ENCODE measurements around the gene PANK1.

PANK1 gene

DNA sequence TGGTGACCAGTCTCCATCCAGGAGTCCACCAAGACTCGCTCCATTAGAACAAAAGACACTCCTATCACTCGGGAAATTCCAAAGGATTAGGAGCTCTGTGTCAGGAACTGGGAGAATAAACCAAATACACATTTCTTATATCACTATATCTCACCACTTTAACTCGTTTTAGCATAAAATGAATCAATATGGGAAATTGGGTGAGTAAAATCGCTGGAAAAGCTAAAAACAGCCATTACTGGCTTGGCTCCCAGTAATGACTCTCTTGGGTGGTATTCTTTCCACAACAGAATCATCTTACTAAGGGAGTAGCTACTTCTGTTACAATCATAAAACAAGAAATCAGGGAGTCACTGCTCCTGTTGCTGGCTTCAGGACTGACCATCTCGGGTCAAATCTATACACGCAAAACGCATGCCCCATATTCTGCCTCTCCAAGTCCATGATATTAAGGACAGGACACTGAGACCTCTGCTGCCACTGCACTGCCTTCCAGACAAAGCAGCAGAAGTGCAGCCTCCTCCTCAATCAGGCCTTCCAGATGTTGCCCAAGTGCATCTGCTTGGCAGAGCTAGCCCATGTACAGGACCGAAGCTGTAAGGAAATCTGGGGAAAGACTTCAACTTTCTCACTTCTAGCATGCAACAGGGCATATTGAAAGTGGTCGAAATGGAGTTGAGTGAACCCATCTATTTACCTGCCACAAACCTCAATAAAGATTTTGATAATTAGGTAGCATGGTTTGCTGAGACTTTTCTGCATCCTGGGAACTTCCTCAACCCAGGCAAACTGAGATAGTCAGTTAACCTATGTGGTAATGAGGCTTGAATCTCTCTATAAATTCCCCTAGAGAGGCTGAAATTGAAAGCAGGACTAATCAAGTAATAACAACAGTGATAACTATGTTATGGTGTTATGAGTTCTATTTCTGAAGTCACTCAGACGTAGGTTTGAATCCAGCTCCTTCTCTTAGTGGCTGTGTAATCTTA, 14.4 kb upstream of the PANK1 start:
- Histone ChIP-seq H3K9ac (no peak overlapping the region), H3K27me3 (ENCODE audit: insufficient read depth, low read depth) (0 out of 2 replicates have a peak, but pooled peaks cover under 1% of the 10 kb centered on the region), H2AFZ (ENCODE audit: low read depth) (no peak overlapping the region), H4K20me1 (ENCODE audit: insufficient read depth) (no peaks in the 10 kb centered on the region), H3K4me2 (no peak overlapping the region), H3K4me3 (IDR thresholded peaks at IDR 0.05; ENCODE audit: insufficient read depth, low read depth, low read length) (no peak overlapping the region), H3K36me3 (ENCODE audit: insufficient read depth) (no peaks in the 10 kb centered on the region), H3K79me2 (ENCODE audit: insufficient read depth, low read depth) (no peaks in the 10 kb centered on the region), H3K27ac (no peak overlapping the region), H3K4me1 (ENCODE audit: low read depth, poor library complexity, severe bottlenecking) (no peaks in the 10 kb centered on the region)
- no peak for TF ChIP-seq CTCF (conservative IDR thresholded peaks at IDR 0.05; ENCODE audit: low read depth, low read length)

- no peak overlapping the region for H3K4me2 ChIP-seq
- TF ChIP-seq CTCF (conservative IDR thresholded peaks at IDR 0.05; ENCODE audit: low read depth, low read length) = no peak
Observed at GRCh38 chr10:89657302-89657701, 12.3 kb upstream of the PANK1 start.

DNA sequence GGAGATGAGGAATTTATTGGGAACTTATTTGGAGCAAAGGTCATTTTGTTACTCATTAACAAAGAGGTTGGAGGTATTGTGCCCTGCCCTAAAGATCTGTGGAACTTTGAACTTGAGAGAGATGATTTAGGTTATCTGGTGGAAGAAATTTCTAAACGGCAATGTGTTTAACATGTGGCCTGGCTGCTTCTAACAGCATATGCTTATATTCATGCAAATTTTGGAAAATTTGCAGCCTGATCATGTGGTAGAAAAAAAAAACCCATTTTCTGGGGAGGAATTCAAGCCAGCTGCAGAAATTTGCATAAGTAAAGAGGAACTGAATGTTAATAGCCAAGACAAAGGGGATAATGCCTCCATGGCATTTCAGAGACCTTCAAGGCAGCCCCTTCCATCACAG, 10.7 kb upstream of the PANK1 start:
- Histone ChIP-seq H4K20me1 (ENCODE audit: insufficient read depth) (no peaks in the 10 kb centered on the region), H3K27me3 (ENCODE audit: insufficient read depth, low read depth) (0 out of 2 replicates have a peak, but pooled peaks cover 3% of the 10 kb centered on the region), H3K79me2 (ENCODE audit: insufficient read depth, low read depth) (no peaks in the 10 kb centered on the region), H3K4me1 (ENCODE audit: low read depth, poor library complexity, severe bottlenecking) (peaks cover 11% of the 10 kb centered on the region), H2AFZ (ENCODE audit: low read depth) (no peak overlapping the region), H3K27ac (no peak overlapping the region), H3K4me3 (IDR thresholded peaks at IDR 0.05; ENCODE audit: insufficient read depth, low read depth, low read length) (no peak overlapping the region), H3K36me3 (ENCODE audit: insufficient read depth) (no peaks in the 10 kb centered on the region), H3K4me2 (no peak overlapping the region), H3K9ac (no peak overlapping the region)
- no peak for TF ChIP-seq CTCF (conservative IDR thresholded peaks at IDR 0.05; ENCODE audit: low read depth, low read length)

More at GRCh38 chr10:89657302-89657701, 12.3 kb upstream of the PANK1 start:
- Histone ChIP-seq H3K79me2 (ENCODE audit: insufficient read depth, low read depth) (no peaks in the 10 kb centered on the region), H3K27me3 (ENCODE audit: insufficient read depth, low read depth) (0 out of 2 replicates have a peak, but pooled peaks cover 3% of the 10 kb centered on the region), H4K20me1 (ENCODE audit: insufficient read depth) (no peaks in the 10 kb centered on the region), H3K4me3 (IDR thresholded peaks at IDR 0.05; ENCODE audit: insufficient read depth, low read depth, low read length) (no peak overlapping the region), H3K36me3 (ENCODE audit: insufficient read depth) (no peaks in the 10 kb centered on the region), H3K27ac (no peak overlapping the region), H3K9ac (no peak overlapping the region), H2AFZ (ENCODE audit: low read depth) (no peak overlapping the region), H3K4me1 (ENCODE audit: low read depth, poor library complexity, severe bottlenecking) (peaks cover 11% of the 10 kb centered on the region)

GRCh38 chr10:89653410-89653869, 8.4 kb upstream of the PANK1 start:
- H4K20me1 ChIP-seq (ENCODE audit: insufficient read depth) = no peaks in the 10 kb centered on the region
- H3K27ac ChIP-seq = no peak overlapping the region
- no peak overlapping the region for H2AFZ ChIP-seq (ENCODE audit: low read depth)
- no peak overlapping the region for H3K4me3 ChIP-seq (IDR thresholded peaks at IDR 0.05; ENCODE audit: insufficient read depth, low read depth, low read length)
- peaks cover 11% of the 10 kb centered on the region for H3K4me1 ChIP-seq (ENCODE audit: low read depth, poor library complexity, severe bottlenecking)
- peak overlapping the region; percentile 37 for H3K4me2 ChIP-seq
- H3K79me2 ChIP-seq (ENCODE audit: insufficient read depth, low read depth) = no peaks in the 10 kb centered on the region
- no peaks in the 10 kb centered on the region for H3K36me3 ChIP-seq (ENCODE audit: insufficient read depth)
- H3K27me3 ChIP-seq (ENCODE audit: insufficient read depth, low read depth) = 0 out of 2 replicates have a peak, but pooled peaks cover 3% of the 10 kb centered on the region
- H3K9ac ChIP-seq = no peak overlapping the region
- TF ChIP-seq CTCF (conservative IDR thresholded peaks at IDR 0.05; ENCODE audit: low read depth, low read length) = no peak

All from KMS-11 (cell line).